Stimulated activated CD8-positive, alpha-beta memory T cell treated with anti-CD3 and anti-CD28 coated beads, Interleukin-15, amount 100 ng/mL, for 1 hour (primary cell): Measurements from ENCODE around the gene CHID1.

Source experiments
- DNase-seq: peaks from one replicate; pipeline ENCODE4 v3.0.0-alpha.2; 2020; ENCODE audit warnings: low read depth

CHID1 gene

DNA sequence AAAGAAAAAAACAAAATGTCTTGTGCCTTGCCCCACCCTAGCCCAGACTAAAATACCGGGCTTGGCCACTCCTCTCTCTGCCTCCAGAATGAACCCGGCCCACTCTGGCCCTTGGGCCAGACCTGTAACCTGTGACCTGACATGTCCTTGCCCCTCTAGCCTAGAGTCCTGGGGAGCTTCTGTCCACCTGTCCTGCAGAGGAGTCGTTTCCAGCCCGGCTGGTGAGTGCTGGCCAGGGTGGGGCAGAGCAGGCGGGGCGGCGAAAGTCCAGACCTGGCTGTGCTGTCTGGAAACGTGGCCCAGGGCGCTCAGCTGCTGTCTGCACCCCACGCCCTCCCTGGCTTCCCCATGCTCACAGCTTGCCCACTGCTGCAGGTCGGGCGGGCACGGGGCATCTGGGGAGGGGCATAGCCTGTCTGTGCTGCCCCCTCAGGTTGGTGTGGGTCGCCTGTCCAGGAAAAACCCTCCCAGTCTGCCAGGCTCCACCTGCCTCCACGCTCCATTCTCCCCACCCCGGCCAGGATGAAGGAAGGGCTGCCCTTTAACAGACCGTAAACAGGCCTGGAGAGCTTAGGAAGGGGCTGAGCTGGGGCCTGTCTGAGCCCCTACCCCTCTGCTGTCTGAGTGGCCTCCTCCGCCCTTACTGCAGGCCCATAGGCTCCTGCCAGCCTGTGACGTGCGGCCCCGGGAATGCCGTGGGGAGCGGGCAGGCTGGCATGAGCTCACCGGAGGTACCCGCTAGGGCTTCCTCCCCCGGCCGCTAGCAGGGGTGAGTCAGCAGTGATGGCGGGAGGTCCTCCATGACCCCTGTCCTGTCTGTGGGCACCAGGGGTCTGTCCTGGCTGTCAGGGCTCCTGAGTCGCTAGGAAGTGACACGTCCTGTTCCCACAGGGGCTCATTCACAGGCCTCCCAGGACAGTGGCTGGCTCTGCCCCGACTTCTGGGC, 76.0 kb downstream of the CHID1 start:
- DNase-seq: no peak

DNA sequence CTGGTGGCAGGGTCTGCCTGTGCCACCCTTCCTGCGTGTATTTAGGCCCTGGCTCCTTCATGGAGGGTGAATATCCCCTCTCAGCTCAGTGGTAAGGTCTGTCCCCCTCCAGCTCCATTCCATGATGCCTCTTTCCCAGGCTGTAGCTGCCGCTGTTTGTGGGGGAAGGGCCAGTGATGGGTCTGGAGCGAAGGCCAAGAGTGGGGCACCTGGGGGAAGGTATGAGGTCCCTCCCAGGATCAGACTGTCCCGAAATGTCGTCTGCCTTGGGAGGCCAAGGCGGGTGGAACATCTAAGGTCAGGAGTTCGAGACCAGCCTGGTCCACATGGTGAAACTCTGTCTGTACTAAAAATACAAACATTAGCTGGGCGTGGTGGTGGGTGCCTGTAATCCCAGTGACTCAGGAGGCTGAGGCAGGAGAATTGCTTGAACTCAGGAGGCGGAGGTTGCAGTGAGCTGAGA, 76.7 kb downstream of the CHID1 start:
- no peak for DNase-seq

DNA sequence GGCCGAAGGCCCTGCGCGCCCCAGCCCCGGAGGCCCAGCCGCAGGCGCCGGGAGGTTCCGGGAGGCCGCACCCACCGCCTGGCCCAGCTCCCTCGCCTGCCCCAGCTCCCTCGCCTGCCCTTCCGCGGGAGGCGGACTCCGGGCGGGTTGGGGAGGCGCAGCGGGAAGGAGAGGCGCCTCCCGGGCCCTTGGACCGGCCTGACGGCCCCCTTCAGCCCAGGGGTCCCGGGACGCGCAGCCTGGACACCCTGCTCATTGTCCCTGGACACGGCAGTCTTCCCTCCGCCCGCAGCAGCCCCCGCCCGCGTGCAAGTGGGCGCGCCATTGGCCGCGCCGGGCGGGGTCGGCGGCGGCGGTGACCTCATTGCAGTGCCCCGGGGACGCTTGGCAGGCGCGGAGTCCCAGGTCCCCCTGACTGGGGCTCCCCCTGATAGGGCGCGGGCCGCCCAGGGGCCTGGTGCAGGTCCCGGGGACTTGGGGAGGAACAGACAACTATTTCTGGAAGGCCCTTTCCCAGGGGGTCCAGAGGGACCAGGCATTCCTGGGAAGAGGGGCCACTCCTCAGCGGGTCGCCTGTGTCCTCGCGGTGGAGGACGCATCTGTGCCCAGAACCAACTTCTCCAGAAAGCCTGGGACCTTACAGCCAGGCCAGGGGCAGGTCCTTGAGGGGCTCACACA, 77.4 kb downstream of the CHID1 start:
- no peak for DNase-seq

DNA sequence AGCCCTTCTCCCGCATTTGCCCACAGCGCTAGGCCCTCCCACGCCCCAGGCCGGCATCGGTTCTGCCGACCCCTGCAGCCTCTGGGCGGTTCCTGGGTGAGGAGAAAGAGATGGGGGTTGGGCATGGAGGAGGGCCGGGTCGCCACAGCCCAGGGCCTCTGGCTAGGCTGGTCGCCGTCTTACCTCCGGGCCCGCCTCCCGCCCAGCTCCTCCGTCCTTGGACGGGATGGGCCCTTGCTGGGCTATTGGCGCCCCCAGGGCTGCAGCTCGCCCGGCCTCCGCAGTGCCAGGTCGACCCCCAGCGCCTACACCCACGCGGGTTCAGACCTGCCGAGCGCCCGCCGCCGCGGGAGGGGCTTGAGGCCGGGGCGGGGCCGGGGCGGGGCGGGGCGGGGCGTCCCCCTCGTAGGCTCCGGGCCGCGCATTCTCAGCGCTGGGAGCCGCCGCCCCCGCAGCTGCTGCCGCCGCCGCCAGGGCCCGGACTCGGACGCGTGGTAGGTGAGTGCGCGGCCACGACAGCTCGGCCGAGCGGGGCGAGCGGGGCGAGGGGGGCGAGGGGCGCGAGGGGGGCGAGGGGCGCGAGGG, 78.0 kb downstream of the CHID1 start, which contains the start of gene CD151:
CD151 (plus strand) TSS at position 424 of the 585 bp plus-strand sequence. CDS start 3,118 bp downstream, outside the sequence.
- no peak for DNase-seq

DNA sequence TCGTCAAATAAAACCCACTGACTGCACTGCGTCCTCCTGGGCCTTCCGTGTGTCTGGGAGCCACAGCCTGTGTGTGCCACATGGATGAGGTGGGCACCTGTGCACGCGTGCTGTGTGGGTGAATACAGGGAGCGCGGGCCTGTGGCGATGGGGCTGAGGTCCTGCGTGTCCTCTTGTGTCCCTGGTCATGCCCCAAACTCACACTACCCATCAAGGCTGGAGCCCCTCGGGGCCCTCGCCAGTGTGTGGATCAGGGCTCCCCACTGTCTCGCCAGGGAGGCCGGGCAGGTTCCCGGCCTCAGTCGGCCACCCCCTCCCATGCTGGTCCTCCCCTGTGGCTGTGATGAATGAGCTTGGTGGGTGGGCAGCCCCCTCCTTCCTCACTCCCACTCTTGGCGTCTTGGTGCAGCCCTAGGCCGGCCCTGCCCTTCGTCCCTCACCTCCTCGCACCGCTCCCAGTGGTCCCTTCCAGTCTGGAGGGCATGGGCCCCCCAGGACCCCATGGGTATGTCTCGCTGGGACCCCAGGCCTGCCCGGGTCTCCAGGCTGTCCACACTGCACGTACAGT, 78.6 kb downstream of the CHID1 start:
- no peak for DNase-seq

DNA sequence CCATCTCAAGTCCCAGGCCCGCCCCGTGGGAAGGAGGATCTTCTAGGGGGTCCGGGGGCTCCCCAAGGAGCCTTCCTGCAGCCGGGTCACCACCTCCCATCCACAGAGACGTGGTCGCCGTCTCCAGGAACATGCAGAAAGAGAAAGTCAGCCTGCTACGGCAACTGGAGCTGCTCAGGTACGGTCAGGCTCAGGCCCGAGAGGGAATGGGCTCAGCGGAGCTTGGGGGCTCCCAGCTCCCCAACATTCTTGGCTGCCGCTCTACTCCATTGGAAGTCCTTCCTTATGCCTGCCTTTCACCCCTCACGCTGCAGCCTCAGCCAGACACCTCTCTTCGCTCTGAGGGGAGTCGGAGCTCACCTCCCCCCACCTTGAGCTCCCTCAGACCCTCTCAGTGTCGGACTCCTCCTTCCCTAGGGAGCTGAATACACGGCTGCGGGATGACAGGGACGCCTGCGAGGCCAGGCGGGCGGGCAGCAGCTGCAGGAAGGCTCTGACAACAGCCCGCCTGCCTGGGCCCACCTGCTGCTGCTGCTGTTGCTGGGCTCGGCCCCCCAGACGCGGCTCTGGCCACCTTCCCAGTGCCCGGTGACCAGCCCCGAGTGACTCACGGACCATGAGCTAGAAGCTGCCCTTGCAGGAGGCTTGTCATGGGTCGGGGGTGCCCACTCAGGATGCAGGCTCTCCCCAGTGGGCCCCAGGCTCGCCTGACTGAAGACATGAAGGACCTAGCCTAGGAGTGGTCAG, 79.3 kb downstream of the CHID1 start:
- DNase-seq: no peak

DNA sequence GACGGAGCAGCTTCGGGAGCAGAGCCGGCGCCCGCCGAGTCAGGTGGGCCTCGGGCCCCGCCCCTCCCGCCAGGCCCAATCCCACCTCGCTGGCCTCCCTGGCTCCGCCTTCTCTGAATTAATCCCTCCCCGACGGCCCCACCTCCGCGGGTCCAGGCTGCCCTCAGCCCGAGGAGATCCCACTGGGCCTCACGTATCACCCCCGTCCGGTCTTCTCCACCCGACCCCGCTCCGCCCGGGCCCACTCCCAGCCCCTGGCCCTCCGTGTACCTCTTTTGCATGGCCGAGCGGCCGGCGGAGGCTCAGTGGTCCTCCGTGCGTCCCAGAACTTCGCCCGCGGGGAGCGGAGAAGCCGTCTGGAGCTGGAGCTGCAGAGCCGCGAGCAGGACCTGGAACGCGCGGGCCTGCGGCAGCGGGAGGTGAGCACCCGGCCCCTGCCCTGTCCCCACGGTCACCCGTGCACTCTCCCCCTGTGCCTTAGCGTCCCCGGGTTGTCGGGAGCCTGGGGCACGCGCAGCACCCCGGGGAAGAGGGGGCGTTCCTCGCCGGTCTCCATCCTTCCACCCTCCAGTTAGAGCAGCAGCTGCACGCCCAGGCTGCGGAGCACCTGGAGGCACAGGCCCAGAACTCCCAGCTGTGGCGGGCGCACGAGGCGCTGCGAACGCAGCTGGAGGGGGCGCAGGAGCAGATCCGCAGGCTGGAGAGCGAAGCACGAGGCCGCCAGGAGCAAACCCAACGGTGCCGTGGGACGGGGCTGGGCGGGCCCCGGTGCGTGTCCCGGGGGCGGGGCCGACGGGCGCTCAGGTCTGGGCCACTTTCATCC, 80.1 kb downstream of the CHID1 start:
- no peak for DNase-seq

DNA sequence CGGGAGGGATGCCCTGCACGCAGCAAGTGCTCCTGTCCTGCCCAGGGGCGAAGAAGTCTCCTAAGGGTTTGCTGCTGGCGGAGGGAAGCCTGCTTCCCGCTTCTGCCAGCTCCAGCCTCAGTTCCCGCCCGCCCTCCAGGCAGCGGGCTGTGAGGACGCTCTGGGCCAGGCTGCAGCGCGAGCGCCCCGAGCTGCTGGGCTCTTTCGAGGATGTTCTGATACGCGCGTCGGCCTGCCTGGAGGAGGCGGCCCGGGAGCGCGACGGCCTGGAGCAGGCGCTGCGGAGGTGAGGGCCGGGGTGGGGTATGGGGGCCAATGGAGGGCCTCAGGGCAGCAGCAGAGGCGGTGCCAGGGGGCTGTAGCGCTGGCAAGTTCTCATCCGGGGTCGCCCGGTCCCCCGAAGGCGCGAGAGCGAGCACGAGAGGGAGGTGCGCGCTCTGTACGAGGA, 80.7 kb downstream of the CHID1 start:
- DNase-seq: no peak

DNA sequence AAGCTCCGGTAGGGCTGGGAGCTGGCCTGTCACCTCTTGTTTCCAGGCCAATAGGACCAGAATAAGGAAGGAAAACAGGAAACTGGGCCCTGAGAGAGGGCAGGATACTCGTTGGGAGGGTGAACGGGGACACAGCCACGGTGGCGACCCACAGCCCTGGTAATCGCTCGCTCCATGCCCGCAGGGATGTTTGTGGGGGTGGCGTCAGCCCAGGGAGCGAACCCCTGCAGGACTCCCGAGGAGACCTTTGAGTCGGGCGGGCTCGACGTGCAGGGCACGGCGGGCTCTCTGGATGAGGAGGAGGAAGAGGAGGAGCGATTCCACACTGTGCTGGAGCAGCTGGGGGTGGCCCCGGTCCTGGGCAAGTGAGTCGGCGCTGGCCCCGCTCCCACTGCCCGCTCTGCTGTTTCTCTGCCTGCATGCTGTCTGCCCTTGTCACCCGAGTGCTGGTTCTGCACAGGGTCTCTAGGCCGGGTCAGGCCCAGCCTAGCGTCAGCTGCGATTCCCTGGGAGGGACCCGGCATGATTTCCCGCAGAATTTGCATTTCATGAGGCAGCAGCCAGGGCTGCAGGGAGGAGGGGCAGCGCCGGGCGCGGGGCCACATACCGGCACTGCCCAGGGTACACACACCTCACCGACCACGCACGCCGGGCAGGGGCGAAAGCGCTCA, 81.3 kb downstream of the CHID1 start:
- DNase-seq: no peak

DNA sequence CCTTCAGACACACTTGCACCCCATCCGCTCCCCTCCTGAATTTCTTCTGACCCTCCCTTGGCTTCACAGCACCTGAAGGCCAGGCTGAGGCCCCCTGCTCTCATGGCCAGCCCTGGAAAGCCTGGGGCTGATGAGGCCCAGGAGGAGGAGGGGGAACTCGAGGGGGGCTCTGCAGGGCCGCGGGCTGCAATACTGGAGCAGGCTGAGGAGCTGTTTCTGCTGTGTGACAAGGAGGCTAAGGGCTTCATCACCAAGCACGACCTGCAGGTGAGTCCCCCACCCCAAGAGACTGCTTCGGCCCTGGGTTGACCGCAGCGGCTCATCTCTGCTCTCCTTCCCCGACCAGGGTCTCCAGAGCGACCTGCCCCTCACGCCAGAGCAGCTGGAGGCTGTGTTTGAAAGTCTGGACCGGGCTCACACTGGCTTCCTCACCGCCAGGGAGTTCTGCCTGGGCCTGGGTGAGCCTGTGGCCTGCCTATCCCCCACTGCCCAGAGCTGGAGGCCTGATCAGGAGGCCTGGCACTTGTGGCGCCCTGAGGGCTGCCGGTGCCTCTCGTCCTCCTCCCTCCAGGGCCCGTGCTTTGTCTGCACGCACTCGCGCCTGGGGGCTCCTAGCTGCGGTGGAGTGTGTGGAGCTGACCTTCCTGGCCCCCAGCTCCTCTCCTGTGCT, 82.0 kb downstream of the CHID1 start:
- no peak for DNase-seq

DNA sequence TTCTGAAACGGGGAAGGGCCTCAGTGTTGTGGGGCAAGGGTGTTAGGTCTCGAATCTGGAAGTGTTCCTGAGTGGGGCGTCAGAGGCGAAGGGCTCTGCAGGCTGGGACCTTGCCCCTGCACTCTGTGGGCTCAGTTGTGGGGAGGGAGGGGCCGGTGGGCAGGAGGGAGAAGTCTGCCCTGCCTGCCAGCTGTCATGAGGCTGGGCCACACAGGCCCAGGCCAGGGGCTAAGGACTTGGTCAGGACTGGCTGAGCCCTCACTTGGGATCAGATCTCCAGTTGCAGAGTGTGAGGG, 82.8 kb downstream of the CHID1 start, which contains the start of gene CRACR2B:
CRACR2B (plus strand) TSS at position 23 of the 296 bp plus-strand sequence. CDS start 689 bp downstream, outside the sequence.
- no peak for DNase-seq

DNA sequence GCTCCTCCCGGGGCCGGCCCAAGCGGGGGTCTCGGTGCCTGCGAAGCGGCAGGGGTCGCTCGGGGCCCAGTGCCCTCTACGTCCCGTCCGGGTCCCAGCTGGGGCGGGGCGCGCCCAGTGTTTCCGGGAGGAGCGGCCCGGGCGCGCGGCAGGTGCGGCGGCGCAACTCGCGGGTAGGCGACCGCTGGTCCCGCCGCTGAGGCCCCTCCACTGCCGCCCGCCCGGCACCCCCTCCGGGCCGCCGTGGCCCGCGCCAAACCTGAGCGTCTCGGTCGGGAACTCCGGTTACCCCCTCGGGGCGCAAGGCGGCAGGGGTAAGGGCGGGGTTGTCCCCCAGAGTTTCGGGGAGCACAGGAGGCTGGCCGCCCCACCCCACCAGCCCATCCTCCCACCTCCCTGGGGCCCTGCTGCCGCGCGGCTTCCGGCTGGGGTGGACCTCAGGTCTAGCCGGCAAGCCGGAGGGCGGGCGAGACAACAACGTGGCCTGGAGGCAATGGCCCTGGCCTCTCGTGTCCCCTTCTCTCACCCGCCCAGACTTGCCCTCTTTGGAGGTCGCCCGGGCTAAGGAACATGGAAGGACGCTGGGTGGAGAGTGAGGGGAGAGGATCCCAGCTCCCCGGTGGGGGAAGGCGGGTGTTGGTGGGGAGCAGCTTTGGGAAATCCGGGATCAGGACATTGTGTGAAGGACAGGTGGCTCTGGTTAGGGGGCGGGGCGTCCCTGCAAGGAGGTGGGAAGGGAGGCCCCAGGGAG, 83.3 kb downstream of the CHID1 start:
- no peak for DNase-seq

DNA sequence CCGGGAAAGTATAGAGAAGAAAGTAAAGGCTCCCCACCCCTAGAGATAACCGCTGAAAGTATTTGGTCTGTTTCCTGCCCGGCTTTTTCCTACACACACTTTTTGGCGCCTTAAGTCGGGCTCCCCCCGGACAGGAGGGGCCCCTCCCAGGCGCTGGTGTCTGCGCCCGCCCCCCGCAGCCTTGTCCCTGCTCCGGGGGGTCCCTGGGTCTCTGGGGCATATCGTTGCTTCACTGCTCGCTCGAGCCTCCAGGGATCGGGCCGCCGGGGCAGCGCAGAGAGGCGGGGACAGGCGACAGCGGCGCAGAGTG, 83.8 kb downstream of the CHID1 start:
- DNase-seq: no peak

DNA sequence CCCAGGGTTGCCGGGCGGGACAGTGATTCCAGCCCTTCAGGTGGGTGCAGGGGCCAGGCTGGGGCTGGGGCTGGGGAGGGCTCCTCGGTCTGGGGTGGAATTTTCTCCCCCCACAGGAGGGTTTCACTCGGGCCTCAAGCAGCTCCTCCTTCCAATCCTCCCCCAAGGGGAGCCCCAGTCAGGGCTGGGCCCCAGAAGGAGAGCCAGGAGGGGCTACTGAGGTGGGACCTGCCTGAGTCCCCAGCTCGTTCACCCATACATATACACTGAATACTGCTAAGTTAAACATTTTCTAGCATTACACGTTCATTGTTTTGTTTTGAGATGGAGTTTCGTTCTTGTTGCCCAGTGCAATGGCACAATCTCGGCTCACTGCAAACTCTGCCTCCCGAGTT, 84.4 kb downstream of the CHID1 start:
- DNase-seq: no peak

DNA sequence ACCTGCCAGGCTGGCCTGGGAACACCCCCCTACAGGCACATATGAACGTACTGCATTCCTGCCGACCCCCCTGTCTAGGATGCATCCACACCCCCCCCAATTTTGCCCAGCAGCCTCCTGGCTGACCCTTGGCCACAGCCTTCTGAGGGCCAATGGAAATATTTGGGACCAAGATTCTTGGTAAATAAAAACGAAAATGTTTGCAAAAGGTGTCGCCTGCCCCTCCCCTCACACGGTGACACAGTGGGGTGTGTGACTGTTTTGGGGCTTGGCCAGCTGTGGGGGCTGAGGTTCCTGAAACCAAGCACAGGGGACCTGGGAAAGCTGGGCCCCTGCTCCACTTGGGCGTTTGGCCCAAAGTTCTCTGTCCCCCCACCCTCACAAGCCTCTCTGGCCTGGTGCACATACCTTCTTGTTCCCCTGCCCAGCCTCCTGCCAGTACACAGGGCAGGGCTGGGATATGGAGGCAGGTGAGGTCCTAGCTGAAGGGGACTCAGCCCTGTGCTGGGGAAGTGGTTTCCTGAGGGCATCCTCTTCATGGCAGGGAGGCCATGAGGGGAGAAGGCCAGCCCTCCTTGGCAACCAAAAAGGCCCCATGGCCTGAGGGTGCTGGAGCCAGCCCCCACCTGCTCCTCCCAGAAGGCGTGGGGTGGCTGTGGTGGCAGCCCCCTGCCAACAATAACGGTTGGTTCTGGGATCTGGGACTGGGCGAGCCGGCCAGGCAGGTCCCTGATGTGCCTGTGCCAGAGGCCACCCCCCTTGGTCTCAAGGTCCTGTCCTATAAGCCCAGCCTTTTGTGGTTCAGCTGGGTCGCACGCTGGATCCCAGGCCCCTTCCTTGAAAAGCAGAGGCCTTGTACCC, 85.0 kb downstream of the CHID1 start:
- DNase-seq: no peak

DNA sequence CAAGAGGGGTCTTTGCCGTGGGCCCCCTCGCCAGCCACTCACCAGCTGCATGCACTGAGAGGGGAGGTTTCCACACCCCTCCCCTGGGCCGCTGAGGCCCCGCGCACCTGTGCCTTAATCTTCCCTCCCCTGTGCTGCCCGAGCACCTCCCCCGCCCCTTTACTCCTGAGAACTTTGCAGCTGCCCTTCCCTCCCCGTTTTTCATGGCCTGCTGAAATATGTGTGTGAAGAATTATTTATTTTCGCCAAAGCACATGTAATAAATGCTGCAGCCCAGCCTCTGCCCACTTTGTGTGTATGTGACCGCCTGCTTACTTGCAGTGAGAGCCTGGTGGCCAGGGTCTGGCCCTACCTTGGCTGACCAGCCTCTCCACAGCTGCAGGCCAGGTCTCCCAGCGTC, 85.7 kb downstream of the CHID1 start:
- DNase-seq: no peak

DNA sequence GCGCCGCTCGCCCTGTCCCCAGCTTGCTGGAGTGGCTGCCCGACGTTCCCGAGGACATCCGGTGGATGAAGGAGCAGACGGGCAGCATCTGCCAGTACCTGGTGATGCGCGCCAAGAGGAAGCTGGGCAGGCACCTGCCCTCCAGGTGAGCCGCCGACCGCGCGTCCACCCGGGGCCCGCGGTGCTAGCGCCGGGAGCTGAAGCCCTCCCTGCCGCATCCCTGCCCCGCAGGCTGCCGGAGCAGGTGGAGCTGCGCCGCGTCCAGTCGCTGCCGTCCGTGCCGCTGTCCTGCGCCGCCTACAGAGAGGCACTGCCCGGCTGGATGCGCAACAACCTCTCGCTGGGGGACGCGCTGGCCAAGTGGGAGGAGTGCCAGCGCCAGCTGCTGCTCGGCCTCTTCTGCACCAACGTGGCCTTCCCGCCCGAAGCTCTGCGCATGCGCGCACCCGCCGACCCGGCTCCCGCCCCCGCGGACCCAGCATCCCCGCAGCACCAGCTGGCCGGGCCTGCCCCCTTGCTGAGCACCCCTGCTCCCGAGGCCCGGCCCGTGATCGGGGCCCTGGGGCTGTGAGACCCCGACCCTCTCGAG, 86.2 kb downstream of the CHID1 start:
- no peak for DNase-seq
